Loucy (cell line): ENCODE measurements around the gene FOXK1.
A peak's percentile ranks its signal among the peaks of the same experiment; 100 is the strongest.
"Not testable (repeated sequence)": the region's sequence is repeated elsewhere in the genome, so short reads cannot be mapped to it uniquely, and the experiment has no call there.

Source experiments
- H2AFZ ChIP-seq: fragments of 200-600 bp; sonication (generic); 2 replicates; pipeline ENCODE4 v1.6.0; 2016; ENCODE audit warnings: antibody characterized with exemption, mild to moderate bottlenecking, low read length, moderate library complexity
- H3F3A ChIP-seq: fragments of 200-600 bp; 2 replicates; pipeline ENCODE4 v1.6.0; 2016; ENCODE audit warnings: antibody characterized with exemption, low read depth, mild to moderate bottlenecking
- H3K27me3 ChIP-seq: fragments of 200-600 bp; sonication (generic); 2 replicates; pipeline ENCODE4 v1.6.1; 2014; ENCODE audit warnings: low read length, mild to moderate bottlenecking; ENCODE audit not compliant: insufficient read depth, poor library complexity, severe bottlenecking
- H3K36me3 ChIP-seq: fragments of 200-600 bp; sonication (generic); 2 replicates; pipeline ENCODE4 v1.6.1; 2016; ENCODE audit warnings: low read length; ENCODE audit not compliant: insufficient read depth
- H3K4me1 ChIP-seq: fragments of 200-600 bp; sonication (generic); 2 replicates; pipeline ENCODE4 v1.5.1; 2014; ENCODE audit warnings: low read length, mild to moderate bottlenecking; ENCODE audit not compliant: insufficient read depth, poor library complexity, severe bottlenecking
- H3K4me2 ChIP-seq: fragments of 200-600 bp; sonication (generic); 2 replicates; pipeline ENCODE4 v1.6.0; 2014; ENCODE audit warnings: antibody characterized with exemption, low read length, low read depth, mild to moderate bottlenecking; ENCODE audit not compliant: poor library complexity, severe bottlenecking
- H3K4me3 ChIP-seq: fragments of 200-600 bp; sonication (generic); 2 replicates; pipeline ENCODE4 v1.5.1; 2014; ENCODE audit warnings: low read length, mild to moderate bottlenecking, mixed read lengths; ENCODE audit not compliant: poor library complexity, severe bottlenecking
- H3K79me2 ChIP-seq: fragments of 200-600 bp; sonication (generic); 2 replicates; pipeline ENCODE4 v1.6.1; 2014; ENCODE audit warnings: low read length; ENCODE audit not compliant: insufficient read depth
- H3K9ac ChIP-seq: fragments of 200-600 bp; sonication (generic); 2 replicates; pipeline ENCODE4 v1.6.0; 2014; ENCODE audit warnings: mild to moderate bottlenecking, low read depth, low read length, moderate library complexity; ENCODE audit not compliant: poor library complexity, severe bottlenecking
- H3K9me2 ChIP-seq: fragments of 200-600 bp; sonication (generic); replicated peaks from 2 replicates; pipeline ENCODE4 v1.6.1; 2016; ENCODE audit warnings: low read depth, low read length, mixed read lengths
- H3K9me3 ChIP-seq: fragments of 200-600 bp; sonication (generic); 2 replicates; pipeline ENCODE4 v1.6.1; 2014; ENCODE audit warnings: mild to moderate bottlenecking, antibody characterized with exemption, low read length, low read depth; ENCODE audit not compliant: insufficient read depth
- H4K20me1 ChIP-seq: fragments of 200-600 bp; sonication (generic); 2 replicates; pipeline ENCODE4 v1.6.0; 2014; ENCODE audit warnings: antibody characterized with exemption, low read length, mild to moderate bottlenecking; ENCODE audit not compliant: insufficient read depth, poor library complexity, severe bottlenecking
- EZH2phosphoT487 ChIP-seq: fragments of 200-600 bp; IDR thresholded peaks from 2 replicates; pipeline ENCODE4 v1.6.1; 2018; ENCODE audit warnings: antibody characterized with exemption, mild to moderate bottlenecking, moderate library complexity, borderline replicate concordance
- TF ChIP-seq, protein P1 (sequence below): fragments of 200-600 bp; sonication (generic); conservative IDR thresholded peaks from 2 replicates; pipeline ENCODE4 v1.5.1; 2014; ENCODE audit warnings: mild to moderate bottlenecking, antibody characterized with exemption, low read length

FOXK1 gene

GRCh38 chr7:4683043-4683883, 1.2 kb downstream of the FOXK1 start:
- Histone ChIP-seq H3K79me2 (peaks cover 59% of the 10 kb centered on the region), H2AFZ (no peak overlapping the region)

DNA sequence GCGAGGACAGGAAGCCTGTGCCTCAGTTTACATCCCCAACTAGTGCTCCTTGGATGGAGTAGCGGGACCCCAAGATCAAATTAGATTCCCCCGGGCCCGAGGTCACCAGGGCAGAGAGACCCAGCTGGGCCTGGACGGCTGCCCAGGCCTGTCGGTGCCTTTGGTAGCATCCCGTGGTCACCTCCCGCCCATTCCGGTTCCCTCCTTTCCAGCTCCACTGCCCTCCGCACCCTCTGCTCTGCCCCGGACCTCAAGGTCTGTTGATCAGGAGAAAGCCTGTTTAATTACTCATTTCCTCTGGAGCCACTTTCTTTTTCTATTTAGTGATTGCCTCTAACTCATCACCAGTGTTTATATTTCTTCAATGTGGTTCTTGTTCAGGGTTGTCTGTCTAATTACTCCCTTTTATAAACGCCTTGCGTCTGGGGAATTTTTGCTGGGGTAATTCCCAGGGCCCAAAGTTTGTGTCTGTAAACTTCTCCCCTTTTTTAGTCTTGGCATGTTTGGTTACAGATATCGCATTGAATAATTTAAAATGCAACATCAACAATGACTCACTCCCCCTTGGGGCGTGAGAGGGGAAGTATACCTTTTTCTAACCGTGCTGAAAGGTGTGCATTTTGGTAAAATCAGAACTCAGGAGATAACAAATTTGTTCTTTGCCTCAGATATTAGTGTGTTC, 1.9 kb downstream of the FOXK1 start:
- Histone ChIP-seq H4K20me1 (peaks cover 44% of the 10 kb centered on the region), H3K9me2 (no peaks in the 10 kb centered on the region), H3K9me3 (no peaks in the 10 kb centered on the region), H3F3A (no peaks in the 10 kb centered on the region), H3K79me2 (peaks cover 67% of the 10 kb centered on the region), H2AFZ (no peak overlapping the region), H3K4me2 (peak overlapping the region; percentile 99), H3K4me1 (peaks cover 26% of the 10 kb centered on the region), H3K9ac (peak overlapping the region; percentile 96), H3K27me3 (no peaks in the 10 kb centered on the region), H3K36me3 (no peaks in the 10 kb centered on the region), H3K4me3 (peak overlapping the region; percentile 97)
- no peak for TF ChIP-seq EZH2phosphoT487
- TF ChIP-seq, protein P1, sequence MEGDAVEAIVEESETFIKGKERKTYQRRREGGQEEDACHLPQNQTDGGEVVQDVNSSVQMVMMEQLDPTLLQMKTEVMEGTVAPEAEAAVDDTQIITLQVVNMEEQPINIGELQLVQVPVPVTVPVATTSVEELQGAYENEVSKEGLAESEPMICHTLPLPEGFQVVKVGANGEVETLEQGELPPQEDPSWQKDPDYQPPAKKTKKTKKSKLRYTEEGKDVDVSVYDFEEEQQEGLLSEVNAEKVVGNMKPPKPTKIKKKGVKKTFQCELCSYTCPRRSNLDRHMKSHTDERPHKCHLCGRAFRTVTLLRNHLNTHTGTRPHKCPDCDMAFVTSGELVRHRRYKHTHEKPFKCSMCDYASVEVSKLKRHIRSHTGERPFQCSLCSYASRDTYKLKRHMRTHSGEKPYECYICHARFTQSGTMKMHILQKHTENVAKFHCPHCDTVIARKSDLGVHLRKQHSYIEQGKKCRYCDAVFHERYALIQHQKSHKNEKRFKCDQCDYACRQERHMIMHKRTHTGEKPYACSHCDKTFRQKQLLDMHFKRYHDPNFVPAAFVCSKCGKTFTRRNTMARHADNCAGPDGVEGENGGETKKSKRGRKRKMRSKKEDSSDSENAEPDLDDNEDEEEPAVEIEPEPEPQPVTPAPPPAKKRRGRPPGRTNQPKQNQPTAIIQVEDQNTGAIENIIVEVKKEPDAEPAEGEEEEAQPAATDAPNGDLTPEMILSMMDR = peak; percentile 45

More at GRCh38 chr7:4683043-4683883, 1.2 kb downstream of the FOXK1 start:
- H3K9me2 ChIP-seq = no peaks in the 10 kb centered on the region
- peaks cover 26% of the 10 kb centered on the region for H3K4me1 ChIP-seq
- H3K4me3 ChIP-seq = peak overlapping the region; percentile 97
- no peaks in the 10 kb centered on the region for H3F3A ChIP-seq
- TF ChIP-seq, protein P1 = no peak
- TF ChIP-seq EZH2phosphoT487 = no peak
- peaks cover 44% of the 10 kb centered on the region for H4K20me1 ChIP-seq
- no peaks in the 10 kb centered on the region for H3K27me3 ChIP-seq
- H3K9ac ChIP-seq = peak overlapping the region; percentile 96
- H3K4me2 ChIP-seq = peak overlapping the region; percentile 99
- no peaks in the 10 kb centered on the region for H3K36me3 ChIP-seq
- no peaks in the 10 kb centered on the region for H3K9me3 ChIP-seq

- TF ChIP-seq EZH2phosphoT487 = no peak
- TF ChIP-seq, protein P1 = no peak
- Histone ChIP-seq H4K20me1 (peaks cover 49% of the 10 kb centered on the region), H3K4me3 (peak overlapping the region; percentile 97), H3K9me3 (no peaks in the 10 kb centered on the region), H3K9me2 (no peaks in the 10 kb centered on the region), H3K9ac (peak overlapping the region; percentile 96), H2AFZ (no peak overlapping the region), H3K4me2 (peak overlapping the region; percentile 99), H3K79me2 (peaks cover 75% of the 10 kb centered on the region), H3K36me3 (no peaks in the 10 kb centered on the region; the same call in 1 of the 2 replicates), H3K27me3 (no peaks in the 10 kb centered on the region), H3K4me1 (peaks cover 26% of the 10 kb centered on the region), H3F3A (no peaks in the 10 kb centered on the region)
Observed at GRCh38 chr7:4684846-4685245, 2.8 kb downstream of the FOXK1 start.

DNA sequence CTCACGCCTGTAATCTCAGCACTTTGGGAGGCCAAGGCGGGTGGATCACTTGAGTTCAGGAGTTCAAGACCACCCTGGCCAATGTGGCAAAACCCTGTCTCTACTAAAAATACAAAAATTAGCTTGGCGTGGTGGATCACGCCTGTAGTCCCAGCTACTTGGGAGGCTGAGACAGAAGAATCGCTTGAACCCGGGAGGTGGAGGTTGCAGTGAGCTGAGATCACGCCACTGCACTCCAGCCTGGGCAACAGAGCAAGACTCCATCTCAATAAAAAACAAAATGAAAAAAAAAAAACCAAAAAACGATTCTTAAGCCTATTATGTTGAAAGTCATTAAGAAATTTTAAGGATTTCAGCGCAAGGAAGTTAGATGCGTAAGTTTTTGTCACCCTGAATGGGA, 3.6 kb downstream of the FOXK1 start:
- not testable (repeated sequence) for H3K27me3 ChIP-seq, H2AFZ ChIP-seq, H3K36me3 ChIP-seq, H3F3A ChIP-seq, H3K9me2 ChIP-seq, H3K9me3 ChIP-seq, H3K9ac ChIP-seq
- Histone ChIP-seq H3K4me3 (peak overlapping the region; percentile 97), H3K4me1 (peaks cover 26% of the 10 kb centered on the region), H4K20me1 (peaks cover 56% of the 10 kb centered on the region), H3K79me2 (peaks cover 83% of the 10 kb centered on the region), H3K4me2 (peak overlapping the region; percentile 99)
